K562 (cell line): ENCODE results near the gene UBXN6. TPM values are rescaled to one million over a fixed set of nuclear protein-coding genes. Genes with fewer than 3 reads are reported as not detected.
A peak's percentile ranks its signal among the peaks of the same experiment; 100 is the strongest.

Experiments used
- HMGXB4 ChIP-seq: sonication (generic); formaldehyde crosslinking; IDR thresholded peaks from 2 replicates; pipeline ENCODE4 v1.8.1; 2023; ENCODE audit warnings: mild to moderate bottlenecking, missing genetic modification reagents
- PRDM10 ChIP-seq: fragments of 450-650 bp; IDR thresholded peaks from 2 replicates; pipeline ENCODE4 v1.6.1; 2018; ENCODE audit not compliant: partially characterized antibody
- TSHZ1 ChIP-seq: fragments of 250-450 bp; sonication (Bioruptor Pico); IDR thresholded peaks from 2 replicates; pipeline ENCODE4 v1.4.0; 2020; ENCODE audit warnings: mild to moderate bottlenecking, moderate library complexity
- U2AF2 ChIP-seq: fragments of 200-400 bp; formaldehyde crosslinking; optimal IDR thresholded peaks from 2 replicates; pipeline ENCODE3; 2017; ENCODE audit warnings: low read depth, mild to moderate bottlenecking, low read length
- ZBTB49 ChIP-seq: sonication (generic); formaldehyde crosslinking; IDR thresholded peaks from 2 replicates; pipeline ENCODE4 v1.8.0; 2022; ENCODE audit warnings: missing genetic modification reagents, mild to moderate bottlenecking, borderline replicate concordance
- ZNF668 ChIP-seq: fragments of 250-450 bp; sonication (Bioruptor Pico); IDR thresholded peaks from 2 replicates; pipeline ENCODE4 v1.8.0; 2022; ENCODE audit warnings: mild to moderate bottlenecking, inconsistent platforms
- ZNF780A ChIP-seq: fragments of 250-450 bp; sonication (Bioruptor Pico); IDR thresholded peaks from 2 replicates; pipeline ENCODE4 v1.5.0; 2021; ENCODE audit warnings: mild to moderate bottlenecking
- polyA plus RNA-seq, 8 experiments: library from polyadenylated mRNA; depleted of rRNA in 4 of 8; stranded (reverse) in 5 of 8; unstranded in 3 of 8; fragments of >200 nt; fragmentation: Nextera tagmentation in 2 of 8; fragmentation: Illumina TruSeq in 1 of 8; extraction: Ambion mirVana in 2 of 8; extraction: Trizol in 1 of 8; gene quantifications; 2 replicates each; pipeline versions ENCODE4 v1.2.1 to v1.2.3, GENCODE V29; 2011 to 2014; ENCODE audit warnings: inconsistent platforms in 1 of 8, missing spikeins in 1 of 8
- total RNA-seq, 7 experiments: library from RNA; depleted of rRNA in 6 of 7; stranded (reverse); fragments of >200 nt in 6 of 7; fragmentation: Illumina TruSeq in 2 of 7; extraction: Trizol in 2 of 7; gene quantifications; 2 replicates each; pipeline versions ENCODE4 v1.2.1 to v1.2.3, GENCODE V29; 2011 to 2021; ENCODE audit warnings: low replicate concordance in 1 of 7

The UBXN6 gene
- total and polyA plus RNA-seq, 9 of the 15 experiments (the other 6 are each of a cell fraction or from before 2014, with no cell fraction given), result 0.48 to 90.2 (median 29.5) TPM

- TF ChIP-seq PRDM10 (peak; percentile 69), ZNF668 (CRISPR knock-in tag) (no peak), HMGXB4 (no peak), ZBTB49 (no peak), TSHZ1 (CRISPR knock-in tag) (no peak), U2AF2 (no peak), ZNF780A (no peak)
Observed at GRCh38 chr19:4471403-4472173, 14.0 kb upstream of the UBXN6 start (continued).
